Gastrocnemius medialis (tissue), 4 donors: ENCODE measurements around the gene NCAPG2.

ENCODE experiments used
- CTCF ChIP-seq, 5 experiments: fragments of 450-650 bp in 3 of 5; fragments of 200-600 bp in 2 of 5; sonication (generic) in 2 of 5; IDR thresholded peaks in 4 of 5; conservative IDR thresholded peaks in 1 of 5; 1 replicate in 4 of 5; 2 replicates in 1 of 5; pipeline ENCODE4 v1.5.1; 2016 to 2019; ENCODE audit warnings: antibody characterized with exemption in 5 of 5, mild to moderate bottlenecking in 3 of 5, moderate library complexity in 3 of 5
- POLR2A ChIP-seq, 2 donors: fragments of 450-650 bp; IDR thresholded peaks; one replicate each; pipeline ENCODE4 v1.6.1; 2017; ENCODE audit warnings: antibody characterized with exemption in 2 of 2, mild to moderate bottlenecking in 2 of 2, moderate library complexity in 2 of 2

GRCh38 chr7:158753900-158754299, 49.3 kb upstream of the NCAPG2 start:
- TF ChIP-seq POLR2A (IDR thresholded peaks at IDR 0.05) (no peak), CTCF (IDR thresholded peaks at IDR 0.05 in 4 of 5, conservative IDR thresholded peaks at IDR 0.05 in 1 of 5) (no peak)
